ENCODE measurements around the gene CFAP46. TPM values are rescaled to one million over a fixed set of nuclear protein-coding genes. Genes with fewer than 3 reads are reported as not detected.

The CFAP46 gene
- total and polyA plus RNA-seq, 2 of the 4 experiments (the other 2 are of a cell fraction): 1.3 to 1.8 TPM

DNA sequence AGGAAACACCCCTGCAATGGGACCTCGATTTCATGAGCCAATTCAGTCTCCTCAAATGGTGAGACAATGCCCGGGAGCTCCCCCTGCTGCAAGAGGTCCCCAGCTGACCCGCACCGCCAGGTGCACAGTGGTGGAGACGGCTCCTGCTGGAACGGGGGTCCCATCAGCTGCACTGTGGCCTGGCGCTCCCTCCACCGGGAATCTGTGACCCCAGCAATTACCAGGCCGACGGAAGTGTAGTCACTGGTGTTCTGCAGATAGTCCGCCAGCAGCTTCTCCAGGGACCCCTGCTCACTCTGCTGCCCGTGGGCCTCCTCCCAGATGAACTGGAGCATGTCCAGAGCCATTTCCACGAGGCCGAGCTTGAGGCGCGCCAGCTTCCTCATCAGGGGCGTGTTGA lies 91.5 kb downstream of the CFAP46 start:
- H3K4me1 ChIP-seq (ENCODE audit: control insufficient read depth, insufficient read depth, low read length): no peaks in the 10 kb centered on the region
- no peak overlapping the region for H2AK5ac ChIP-seq (ENCODE audit: low read depth, low read length)
- POLR2A ChIA-PET (ENCODE audit: unreplicated experiment): no interaction called here
- peaks cover 32% of the 10 kb centered on the region for H3K27me3 ChIP-seq (ENCODE audit: control insufficient read depth, insufficient read depth, low read length)
- CTCF ChIA-PET: no interaction called here
- no peak overlapping the region for H2BK120ac ChIP-seq (ENCODE audit: low read depth, low read length)
- no peak overlapping the region for H3K14ac ChIP-seq (replicated peaks; ENCODE audit: low read depth, low read length)
- no peak overlapping the region for H3K4ac ChIP-seq (ENCODE audit: low read depth, low read length)
- no peak for TF ChIP-seq MAZ (IDR thresholded peaks at IDR 0.05; ENCODE audit: borderline replicate concordance, low read depth, low read length)
- no peak for TF ChIP-seq RAD21 (IDR thresholded peaks at IDR 0.05; ENCODE audit: low read length)
- no peak for TF ChIP-seq NFE2L2 (IDR thresholded peaks at IDR 0.05; ENCODE audit: low read depth, low read length)
- no peak for TF ChIP-seq RCOR1 (IDR thresholded peaks at IDR 0.05; ENCODE audit: insufficient replicate concordance, low read length)
- H3K23ac ChIP-seq (ENCODE audit: low read depth, low read length): no peak overlapping the region
- H3K27ac ChIP-seq (ENCODE audit: insufficient read depth, low read length): no peak overlapping the region
- BruUV-seq (replicated peaks): no TSS peak
- ATAC-seq (ENCODE audit: low read depth) (no peak), DNase-seq (no peak)
- intact Hi-C loops (cut with micrococcal nuclease) (no loop called here), dilution Hi-C loops (cut with HindIII; ENCODE audit: low sequenced_read_pairs, unreplicated experiment) (no loop called here), in situ Hi-C loops (cut with MboI; ENCODE audit: low sequenced_read_pairs) (no loop called here)
- H4K8ac ChIP-seq (ENCODE audit: low read depth in 2 of 2, low read length in 2 of 2): no peak overlapping the region
- H3K36me3 ChIP-seq (ENCODE audit: control insufficient read depth, insufficient read depth, low read length): no peaks in the 10 kb centered on the region
- WGBS, 2 experiments (ENCODE audit: extremely low coverage in 2 of 2, insufficient read length in 1 of 2): 80% methylated on average over 16 of the region's 17 CpGs; no CpG with 5 or more reads in 1 of the 2 experiments
- H2AK9ac ChIP-seq (replicated peaks; ENCODE audit: low read depth, low read length, poor library complexity): no peak overlapping the region
- H4K91ac ChIP-seq (ENCODE audit: insufficient read depth, low read depth, low read length): no peak overlapping the region
- no peak overlapping the region for H3K4me3 ChIP-seq (ENCODE audit: insufficient read depth, low read depth, low read length)
- no peak overlapping the region for H3K4me2 ChIP-seq (ENCODE audit: low read depth, low read length)
- peaks cover 2% of the 10 kb centered on the region for H3K9me3 ChIP-seq (ENCODE audit: control insufficient read depth, insufficient read depth, low read length)
- H2BK5ac ChIP-seq (ENCODE audit: low read depth, low read length, poor library complexity, severe bottlenecking): no peak overlapping the region
- no peak overlapping the region for H3K9ac ChIP-seq (ENCODE audit: low read depth, low read length)
- no peak overlapping the region for H3K56ac ChIP-seq (ENCODE audit: extremely low read depth, insufficient read depth, low read length)
- H4K5ac ChIP-seq (ENCODE audit: low read depth, low read length): no peak overlapping the region
- no peak overlapping the region for H3K18ac ChIP-seq (ENCODE audit: low read depth, low read length)
- H2BK15ac ChIP-seq (ENCODE audit: low read depth, low read length): no peak overlapping the region
- no peak overlapping the region for H2AFZ ChIP-seq (replicated peaks; ENCODE audit: low read length, poor library complexity)
- H2BK20ac ChIP-seq (ENCODE audit: low read depth, low read length): no peak overlapping the region
- H3K9me1 ChIP-seq (ENCODE audit: insufficient read depth, low read length): no peaks in the 10 kb centered on the region
- H4K20me1 ChIP-seq (ENCODE audit: insufficient read depth, low read length): no peaks in the 10 kb centered on the region
- H3K79me1 ChIP-seq (ENCODE audit: low read depth in 1 of 2, low read length in 2 of 2): no peaks in the 10 kb centered on the region
